GM18868 (cell line): ENCODE results near the gene REC8.

ENCODE experiments used
- ATAC-seq: cut with Tn5 transposase; IDR thresholded peaks from one replicate; pipeline ENCODE4 v1.9.1; 2021; ENCODE audit warnings: mild to moderate bottlenecking, moderate library complexity; ENCODE audit not compliant: unreplicated experiment

REC8 gene

GRCh38 chr14:24182110-24182882, 10.4 kb downstream of the REC8 start:
- ATAC-seq: no peak

GRCh38 chr14:24183014-24183481, 11.2 kb downstream of the REC8 start:
- ATAC-seq: no peak

GRCh38 chr14:24184104-24184970, 12.5 kb downstream of the REC8 start:
- no peak for ATAC-seq

- ATAC-seq: no peak
Measured at GRCh38 chr14:24185026-24185425, 13.1 kb downstream of the REC8 start.

- no peak for ATAC-seq
Measured at GRCh38 chr14:24185741-24186140, 13.9 kb downstream of the REC8 start.

GRCh38 chr14:24186831-24187538, 15.1 kb downstream of the REC8 start:
- no peak for ATAC-seq

- ATAC-seq: no peak
Measured at GRCh38 chr14:24187539-24187915, 15.6 kb downstream of the REC8 start.

- peak; percentile 97 for ATAC-seq
Measured at GRCh38 chr14:24188251-24189058, 16.6 kb downstream of the REC8 start, which contains the start of gene IPO4. TSS of gene IPO4 (minus strand) at chr14:24188816. CDS start at chr14:24188787, 29 bp downstream.

- no peak for ATAC-seq
Measured at GRCh38 chr14:24189059-24189375, 17.1 kb downstream of the REC8 start.

- ATAC-seq: no peak
Measured at GRCh38 chr14:24189460-24189859, 17.6 kb downstream of the REC8 start.

- no peak for ATAC-seq
Measured at GRCh38 chr14:24190416-24190815, 18.5 kb downstream of the REC8 start.

- ATAC-seq: no peak
Measured at GRCh38 chr14:24192933-24193332, 21.1 kb downstream of the REC8 start.

GRCh38 chr14:24194186-24194872, 22.4 kb downstream of the REC8 start:
- ATAC-seq: no peak

- ATAC-seq: no peak
Measured at GRCh38 chr14:24194873-24195185, 22.9 kb downstream of the REC8 start.

- peak; percentile 87 for ATAC-seq
Measured at GRCh38 chr14:24195186-24196070, 23.5 kb downstream of the REC8 start, which contains the start of gene TM9SF1. TSS of gene TM9SF1 (minus strand) at chr14:24195441. CDS start at chr14:24195019, 422 bp downstream.

- ATAC-seq: peak; percentile 10
Measured at GRCh38 chr14:24196071-24197055, 24.5 kb downstream of the REC8 start.

- no peak for ATAC-seq
Measured at GRCh38 chr14:24197056-24197450, 25.2 kb downstream of the REC8 start.
